ENCODE measurements around the gene LILRB5.

DNA sequence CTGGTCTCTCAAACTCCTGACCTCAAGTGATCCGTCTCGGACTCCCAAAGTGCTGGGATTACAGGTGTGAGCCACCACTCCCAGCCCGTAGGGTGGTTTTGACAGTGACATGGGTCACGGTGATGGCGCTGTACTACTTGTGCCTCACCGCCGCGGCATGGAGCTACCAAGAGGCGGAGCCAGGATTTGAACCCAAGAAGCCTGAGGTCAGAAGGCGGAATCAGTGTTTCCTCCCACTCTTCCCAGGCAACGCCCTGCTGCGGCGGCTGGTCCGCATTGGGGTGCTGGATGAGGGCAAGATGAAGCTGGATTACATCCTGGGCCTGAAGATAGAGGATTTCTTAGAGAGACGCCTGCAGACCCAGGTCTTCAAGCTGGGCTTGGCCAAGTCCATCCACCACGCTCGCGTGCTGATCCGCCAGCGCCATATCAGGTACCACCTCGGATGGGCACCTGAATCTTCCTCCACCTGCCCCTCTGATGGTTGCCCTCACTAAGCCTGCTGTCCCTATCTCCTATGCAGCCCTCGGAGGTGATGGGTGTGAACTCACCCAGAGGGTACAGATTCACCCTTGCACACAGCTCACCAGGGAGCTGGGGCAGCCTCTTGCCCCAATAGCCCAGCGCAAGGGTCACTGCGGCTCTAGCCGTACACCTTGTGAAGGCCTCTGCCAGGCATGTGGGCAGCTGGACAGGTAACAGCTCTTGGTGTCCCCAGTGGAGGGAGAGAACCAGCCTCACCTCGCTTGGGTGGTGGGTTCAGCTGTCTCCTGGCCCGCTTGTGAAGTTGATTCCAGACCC, 50.8 kb downstream of the LILRB5 start:
- TF ChIP-seq, protein P1, sequence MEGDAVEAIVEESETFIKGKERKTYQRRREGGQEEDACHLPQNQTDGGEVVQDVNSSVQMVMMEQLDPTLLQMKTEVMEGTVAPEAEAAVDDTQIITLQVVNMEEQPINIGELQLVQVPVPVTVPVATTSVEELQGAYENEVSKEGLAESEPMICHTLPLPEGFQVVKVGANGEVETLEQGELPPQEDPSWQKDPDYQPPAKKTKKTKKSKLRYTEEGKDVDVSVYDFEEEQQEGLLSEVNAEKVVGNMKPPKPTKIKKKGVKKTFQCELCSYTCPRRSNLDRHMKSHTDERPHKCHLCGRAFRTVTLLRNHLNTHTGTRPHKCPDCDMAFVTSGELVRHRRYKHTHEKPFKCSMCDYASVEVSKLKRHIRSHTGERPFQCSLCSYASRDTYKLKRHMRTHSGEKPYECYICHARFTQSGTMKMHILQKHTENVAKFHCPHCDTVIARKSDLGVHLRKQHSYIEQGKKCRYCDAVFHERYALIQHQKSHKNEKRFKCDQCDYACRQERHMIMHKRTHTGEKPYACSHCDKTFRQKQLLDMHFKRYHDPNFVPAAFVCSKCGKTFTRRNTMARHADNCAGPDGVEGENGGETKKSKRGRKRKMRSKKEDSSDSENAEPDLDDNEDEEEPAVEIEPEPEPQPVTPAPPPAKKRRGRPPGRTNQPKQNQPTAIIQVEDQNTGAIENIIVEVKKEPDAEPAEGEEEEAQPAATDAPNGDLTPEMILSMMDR (IDR thresholded peaks at IDR 0.05): no peak
- no peak for TF ChIP-seq POLR2A (IDR thresholded peaks at IDR 0.05)

Data from breast epithelium (tissue), 3 donors.